NCI-H2029 treated with DMSO at 0.1 percent for 48 hours (cell line): Measurements from ENCODE around the gene MAP3K2.

Experiments
- DNase-seq: peaks from one replicate; lab custom pipeline; 2025; lab: John Stamatoyannopoulos, UW

MAP3K2 gene

GRCh38 chr2:127293386-127293747 is 94.4 kb downstream of the MAP3K2 start:
- DNase-seq: no peak

- DNase-seq: no peak
Observed at GRCh38 chr2:127288274-127288673, 99.5 kb downstream of the MAP3K2 start.

- DNase-seq: no peak
Observed at GRCh38 chr2:127283275-127283674, 104.5 kb downstream of the MAP3K2 start.

- no peak for DNase-seq
Observed at GRCh38 chr2:127280693-127281092, 107.1 kb downstream of the MAP3K2 start.

- DNase-seq: no peak
Observed at GRCh38 chr2:127279781-127280180, 108.0 kb downstream of the MAP3K2 start.

GRCh38 chr2:127278959-127279358 is 108.8 kb downstream of the MAP3K2 start:
- no peak for DNase-seq

- no peak for DNase-seq
Observed at GRCh38 chr2:127277028-127277427, 110.7 kb downstream of the MAP3K2 start.

GRCh38 chr2:127275789-127276188 is 112.0 kb downstream of the MAP3K2 start:
- DNase-seq: no peak

GRCh38 chr2:127275356-127275755 is 112.4 kb downstream of the MAP3K2 start:
- DNase-seq: no peak

- DNase-seq: no peak
Observed at GRCh38 chr2:127270663-127271062, 117.1 kb downstream of the MAP3K2 start.

- no peak for DNase-seq
Observed at GRCh38 chr2:127261804-127262406, 125.9 kb downstream of the MAP3K2 start.

- DNase-seq: no peak
Observed at GRCh38 chr2:127259355-127259754, 128.4 kb downstream of the MAP3K2 start.

GRCh38 chr2:127256866-127257265 is 130.9 kb downstream of the MAP3K2 start:
- DNase-seq: no peak

- no peak for DNase-seq
Observed at GRCh38 chr2:127256381-127256780, 131.4 kb downstream of the MAP3K2 start.

- no peak for DNase-seq
Observed at GRCh38 chr2:127255721-127256120, 132.1 kb downstream of the MAP3K2 start.

- no peak for DNase-seq
Observed at GRCh38 chr2:127255146-127255545, 132.6 kb downstream of the MAP3K2 start.

- no peak for DNase-seq
Observed at GRCh38 chr2:127254386-127254981, 133.3 kb downstream of the MAP3K2 start.
